K562 (cell line): ENCODE data around the gene MEA1. TPM values are rescaled to one million over a fixed set of nuclear protein-coding genes. Genes with fewer than 3 reads are reported as not detected.
A peak's percentile ranks its signal among the peaks of the same experiment; 100 is the strongest.

Source experiments
- ARID3B ChIP-seq: fragments of 250-450 bp; sonication (Bioruptor Pico); IDR thresholded peaks from 2 replicates; pipeline ENCODE4 v1.4.0; 2020; ENCODE audit warnings: borderline replicate concordance
- CTCFL ChIP-seq: IDR thresholded peaks from 2 replicates; pipeline ENCODE4 v1.6.1; 2011; ENCODE audit warnings: borderline replicate concordance, low read depth, mild to moderate bottlenecking, moderate library complexity, low read length; ENCODE audit not compliant: insufficient read depth, poor library complexity, severe bottlenecking
- POLR2AphosphoS2 ChIP-seq: IDR thresholded peaks from 2 replicates; pipeline ENCODE4 v1.6.1; 2012; ENCODE audit warnings: low read length, improper control_type of control experiment
- ZC3H4 ChIP-seq: sonication (generic); formaldehyde crosslinking; IDR thresholded peaks from 2 replicates; pipeline ENCODE4 v1.9.0; 2021; ENCODE audit warnings: missing genetic modification reagents, borderline replicate concordance
- polyA plus RNA-seq, 8 experiments: library from polyadenylated mRNA; depleted of rRNA in 4 of 8; stranded (reverse) in 5 of 8; unstranded in 3 of 8; fragments of >200 nt; fragmentation: Nextera tagmentation in 2 of 8; fragmentation: Illumina TruSeq in 1 of 8; extraction: Ambion mirVana in 2 of 8; extraction: Trizol in 1 of 8; gene quantifications; 2 replicates each; pipeline versions ENCODE4 v1.2.1 to v1.2.3, GENCODE V29; 2011 to 2014; ENCODE audit warnings: inconsistent platforms in 1 of 8, missing spikeins in 1 of 8
- total RNA-seq, 7 experiments: library from RNA; depleted of rRNA in 6 of 7; stranded (reverse); fragments of >200 nt in 6 of 7; fragmentation: Illumina TruSeq in 2 of 7; extraction: Trizol in 2 of 7; gene quantifications; 2 replicates each; pipeline versions ENCODE4 v1.2.1 to v1.2.3, GENCODE V29; 2011 to 2021; ENCODE audit warnings: low replicate concordance in 1 of 7

The MEA1 gene
- total and polyA plus RNA-seq, 9 of the 15 experiments (the other 6 are each of a cell fraction or from before 2014, with no cell fraction given), result 86.8 to 210 (median 152) TPM

GRCh38 chr6:42963855-42964605, 49.7 kb downstream of the MEA1 start (continued):
- TF ChIP-seq CTCFL (peak; percentile 61), ARID3B (CRISPR knock-in tag) (no peak), ZC3H4 (CRISPR knock-in tag) (no peak), POLR2AphosphoS2 (no peak)
